Stimulated activated CD4-positive, alpha-beta T cell treated with anti-CD3 and anti-CD28 coated beads, Interleukin-1b, Interleukin-23, amount 100 ng/mL, for 1 hour (primary cell): ENCODE data around the gene PRRT1.
A peak's percentile ranks its signal among the peaks of the same experiment; 100 is the strongest.
"Not testable (repeated sequence)": the region's sequence is repeated elsewhere in the genome, so short reads cannot be mapped to it uniquely, and the experiment has no call there.

Experiments used
- DNase-seq, 2 donors: peaks; one replicate each; pipeline ENCODE4 v3.0.0-alpha.2; 2020; ENCODE audit warnings: low read depth in 2 of 2

Gene PRRT1

GRCh38 chr6:32188381-32189068, 36.8 kb upstream of the PRRT1 start:
- DNase-seq: no peak

DNA sequence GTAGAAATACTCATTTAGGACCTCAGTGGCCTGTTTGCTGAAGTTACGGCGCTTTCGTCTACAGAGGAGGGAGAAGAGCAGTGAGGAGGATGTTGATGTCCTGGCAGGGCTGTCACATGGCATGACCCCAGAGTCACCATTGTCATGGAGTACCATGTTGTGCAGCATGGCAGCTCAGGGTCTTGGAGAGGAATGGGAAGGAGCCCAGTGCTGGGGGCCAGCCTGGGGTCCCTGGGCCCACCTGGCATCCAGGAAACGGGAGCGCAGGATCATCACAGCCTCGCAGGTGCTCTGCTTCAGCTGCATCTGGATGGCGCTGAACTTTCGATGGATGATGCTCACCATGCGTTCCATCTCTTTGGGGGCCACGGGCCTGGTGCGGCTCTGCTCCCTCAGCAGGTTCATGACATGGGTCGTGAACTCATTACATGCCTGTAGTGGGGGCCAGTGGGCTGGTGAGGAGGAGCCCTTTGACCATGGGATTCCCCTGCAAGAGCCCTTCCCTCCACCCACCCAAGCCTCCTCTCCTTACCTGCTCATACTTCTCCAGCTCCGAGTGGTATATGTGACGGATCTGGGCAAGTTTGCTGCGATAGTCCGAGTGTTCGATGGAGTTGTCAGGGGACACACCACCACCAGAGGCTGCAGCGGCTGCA, 36.1 kb upstream of the PRRT1 start:
- DNase-seq: not testable (repeated sequence)

DNA sequence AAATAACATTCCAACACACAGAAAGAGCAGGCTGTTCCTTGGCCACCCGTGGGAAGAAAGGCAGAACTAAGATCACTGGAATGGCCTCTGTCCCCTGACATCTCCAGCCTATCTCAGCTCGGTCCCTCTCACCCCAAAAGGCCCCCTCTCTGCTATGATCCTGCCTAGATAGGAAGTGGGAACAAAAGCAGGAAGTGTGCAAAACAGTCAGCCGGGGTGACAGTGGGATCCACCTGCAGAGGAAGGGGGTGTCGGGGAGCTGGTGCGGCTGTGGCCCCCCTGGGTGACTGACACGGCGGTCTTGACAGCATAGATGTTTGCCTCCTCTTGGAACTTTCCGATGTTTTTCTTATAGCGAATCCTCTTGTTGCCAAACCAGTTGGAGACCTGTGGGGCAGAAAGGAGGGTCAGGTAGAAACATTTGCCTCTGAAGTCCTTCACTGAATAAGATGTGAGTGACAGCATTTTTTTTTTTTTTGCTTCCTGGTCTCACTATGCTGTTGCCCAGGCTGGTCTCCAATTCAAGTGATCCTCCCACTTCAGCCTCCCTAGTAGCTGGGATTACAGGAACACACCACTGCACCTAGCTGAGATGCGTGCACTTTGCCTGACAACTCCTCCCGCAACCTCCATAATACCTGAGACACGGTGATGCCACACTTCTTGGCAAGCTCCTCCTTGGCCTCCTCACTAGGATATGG, 35.4 kb upstream of the PRRT1 start:
- no peak for DNase-seq

DNA sequence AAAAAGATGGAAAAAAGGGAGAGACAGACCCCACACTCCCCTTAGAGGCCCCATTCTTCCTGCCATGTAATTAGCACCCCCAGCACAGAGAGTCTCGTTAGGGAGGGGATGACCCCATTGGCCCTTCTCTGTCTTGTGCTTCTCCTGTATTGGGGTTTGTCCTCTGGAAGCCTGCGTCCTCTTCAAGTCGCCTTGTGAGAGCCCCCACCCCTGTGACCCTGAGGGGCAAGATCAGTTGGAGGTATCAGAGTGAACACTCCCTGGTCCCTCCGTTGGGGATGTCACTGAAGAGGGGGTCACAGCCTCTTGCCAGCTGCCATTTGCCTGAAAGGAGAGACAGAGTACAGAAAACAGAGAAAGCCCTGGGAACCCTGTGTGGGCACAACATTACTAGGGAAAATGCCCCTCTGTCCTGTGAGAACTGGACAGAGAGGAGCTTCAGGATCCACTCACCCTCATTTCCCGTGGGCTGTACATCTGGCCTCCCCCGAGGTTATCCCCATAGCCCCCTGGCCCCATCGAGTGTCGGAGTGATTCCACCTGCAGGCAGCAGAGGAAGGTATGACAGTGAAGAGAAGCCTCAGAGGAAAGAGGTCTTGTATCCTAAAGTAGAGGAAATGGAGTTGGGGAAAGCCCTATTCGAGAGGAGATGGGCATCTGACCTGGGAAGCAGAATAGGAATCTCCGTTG, 34.6 kb upstream of the PRRT1 start:
- not testable (repeated sequence) for DNase-seq

- not testable (repeated sequence) for DNase-seq
These were observed 34.0 kb upstream of the PRRT1 start for GRCh38 chr6:32185681-32186131.

DNA sequence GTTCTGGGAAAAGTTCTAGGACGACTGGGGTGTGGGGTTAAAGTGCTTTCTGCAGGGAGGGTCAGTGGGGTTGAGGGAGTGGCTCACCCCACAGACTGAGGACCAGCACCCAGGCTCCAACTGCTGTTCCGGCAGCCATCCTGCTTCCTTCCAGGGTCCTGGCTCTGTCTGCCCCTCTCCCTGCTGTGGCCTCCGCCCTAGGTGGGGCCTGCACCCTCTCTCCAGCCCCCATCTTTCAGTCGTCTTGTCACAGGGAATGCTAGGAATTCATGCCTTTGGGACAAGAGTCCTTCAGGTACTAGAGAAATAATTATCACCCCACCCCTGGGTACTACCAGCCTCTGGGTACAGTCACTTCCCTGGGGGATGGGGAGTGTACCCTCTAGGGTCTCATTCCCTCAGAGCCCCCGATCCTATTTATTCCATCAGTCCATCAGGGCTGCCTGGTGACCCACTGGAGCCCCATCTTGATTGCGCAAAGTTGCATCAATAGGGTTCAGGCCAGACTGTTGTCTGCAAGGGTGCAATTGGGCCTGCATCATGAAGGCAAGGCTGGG, 32.4 kb upstream of the PRRT1 start, which contains the start of gene AGER:
Gene AGER (minus strand): TSS at position 170 of the 557 bp plus-strand sequence. CDS start 31 bp downstream, at position 139.
- DNase-seq: no peak

GRCh38 chr6:32183483-32184083, 31.8 kb upstream of the PRRT1 start:
- no peak for DNase-seq

DNA sequence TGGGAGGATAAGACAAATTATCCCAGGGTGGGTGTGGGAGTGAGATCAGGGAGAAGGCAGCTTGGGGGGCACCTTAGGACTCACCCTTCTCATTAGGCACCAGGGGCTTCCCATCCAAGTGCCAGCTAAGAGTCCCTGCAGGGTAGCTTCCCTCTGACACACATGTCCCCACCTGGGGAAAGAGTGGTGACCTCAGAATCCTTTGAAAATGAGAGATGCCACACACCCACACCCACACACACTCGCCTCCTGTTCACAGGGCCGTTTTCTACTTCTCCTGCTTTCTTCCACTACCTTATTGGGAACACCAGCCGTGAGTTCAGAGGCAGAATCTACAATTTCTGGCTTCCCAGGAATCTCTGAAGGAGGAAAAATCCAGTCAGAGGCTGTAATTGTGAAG, 31.3 kb upstream of the PRRT1 start:
- no peak for DNase-seq

DNA sequence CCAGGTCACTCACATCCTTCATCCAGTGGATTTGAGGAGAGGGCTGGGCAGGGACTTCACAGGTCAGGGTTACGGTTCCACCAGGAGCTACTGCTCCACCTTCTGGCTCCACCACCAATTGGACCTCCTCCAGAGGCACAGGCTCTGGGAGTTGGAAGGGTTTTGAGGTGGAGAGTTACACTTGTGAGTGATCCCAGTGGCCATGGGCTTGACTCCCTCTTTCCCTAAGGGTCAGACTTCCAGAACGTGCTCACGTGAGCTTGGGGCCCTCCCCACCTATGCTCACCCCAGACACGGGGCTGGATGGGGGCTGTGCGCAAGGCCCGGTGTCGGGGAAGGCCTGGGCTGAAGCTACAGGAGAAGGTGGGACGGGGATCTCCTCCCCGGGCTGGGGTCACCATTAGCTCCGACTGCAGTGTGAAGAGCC, 30.8 kb upstream of the PRRT1 start:
- no peak for DNase-seq

- no peak for DNase-seq
These were observed 30.3 kb upstream of the PRRT1 start for GRCh38 chr6:32181915-32182529.

DNA sequence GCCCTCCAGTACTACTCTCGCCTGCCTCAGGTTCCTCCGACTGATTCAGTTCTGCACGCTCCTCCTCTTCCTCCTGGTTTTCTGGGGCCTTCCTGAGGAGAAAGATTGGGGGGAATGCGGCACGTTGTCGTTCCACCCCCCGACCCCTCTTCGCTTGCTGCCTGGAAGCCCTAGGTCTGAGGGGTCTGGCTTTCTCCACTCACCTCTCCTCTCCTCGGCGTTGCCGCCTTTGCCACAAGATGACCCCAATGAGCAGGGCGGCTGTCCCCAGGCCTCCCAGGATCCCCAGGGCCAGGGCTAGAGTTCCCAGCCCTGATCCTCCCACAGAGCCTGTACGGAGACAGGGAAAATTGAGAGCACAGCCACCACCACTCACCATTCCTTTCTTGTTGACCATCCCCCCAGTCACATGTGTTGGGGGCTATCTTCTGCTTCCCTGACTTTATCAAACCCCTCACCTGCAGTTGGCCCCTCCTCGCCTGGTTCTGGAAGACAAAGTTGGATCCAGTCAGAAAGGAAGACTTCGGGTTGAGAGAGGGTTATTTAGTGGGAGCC, 29.5 kb upstream of the PRRT1 start:
- DNase-seq: no peak

DNA sequence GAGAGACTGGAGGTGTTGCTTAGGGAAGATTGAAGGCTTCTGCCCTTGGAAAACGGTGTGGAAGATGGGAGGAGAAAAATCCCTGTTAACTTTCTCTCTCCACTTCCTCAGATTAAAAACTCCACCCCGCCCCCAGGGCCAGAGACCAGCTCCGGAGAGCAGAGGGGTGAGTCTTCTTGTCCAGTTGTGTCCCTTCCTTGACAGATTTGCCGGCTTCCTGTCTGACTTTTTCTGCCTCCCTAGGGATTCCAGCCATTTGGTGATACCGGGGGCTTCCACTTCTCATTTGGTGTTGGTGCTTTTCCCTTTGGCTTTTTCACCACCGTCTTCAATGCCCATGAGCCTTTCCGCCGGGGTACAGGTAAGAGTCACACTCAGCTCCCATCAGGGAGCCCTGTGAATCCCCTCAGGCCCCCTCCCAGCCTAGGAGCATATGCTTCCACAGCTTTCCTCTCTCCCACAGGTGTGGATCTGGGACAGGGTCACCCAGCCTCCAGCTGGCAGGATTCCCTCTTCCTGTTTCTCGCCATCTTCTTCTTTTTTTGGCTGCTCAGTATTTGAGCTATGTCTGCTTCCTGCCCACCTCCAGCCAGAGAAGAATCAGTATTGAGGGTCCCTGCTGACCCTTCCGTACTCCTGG, 28.1 kb upstream of the PRRT1 start:
- no peak for DNase-seq

DNA sequence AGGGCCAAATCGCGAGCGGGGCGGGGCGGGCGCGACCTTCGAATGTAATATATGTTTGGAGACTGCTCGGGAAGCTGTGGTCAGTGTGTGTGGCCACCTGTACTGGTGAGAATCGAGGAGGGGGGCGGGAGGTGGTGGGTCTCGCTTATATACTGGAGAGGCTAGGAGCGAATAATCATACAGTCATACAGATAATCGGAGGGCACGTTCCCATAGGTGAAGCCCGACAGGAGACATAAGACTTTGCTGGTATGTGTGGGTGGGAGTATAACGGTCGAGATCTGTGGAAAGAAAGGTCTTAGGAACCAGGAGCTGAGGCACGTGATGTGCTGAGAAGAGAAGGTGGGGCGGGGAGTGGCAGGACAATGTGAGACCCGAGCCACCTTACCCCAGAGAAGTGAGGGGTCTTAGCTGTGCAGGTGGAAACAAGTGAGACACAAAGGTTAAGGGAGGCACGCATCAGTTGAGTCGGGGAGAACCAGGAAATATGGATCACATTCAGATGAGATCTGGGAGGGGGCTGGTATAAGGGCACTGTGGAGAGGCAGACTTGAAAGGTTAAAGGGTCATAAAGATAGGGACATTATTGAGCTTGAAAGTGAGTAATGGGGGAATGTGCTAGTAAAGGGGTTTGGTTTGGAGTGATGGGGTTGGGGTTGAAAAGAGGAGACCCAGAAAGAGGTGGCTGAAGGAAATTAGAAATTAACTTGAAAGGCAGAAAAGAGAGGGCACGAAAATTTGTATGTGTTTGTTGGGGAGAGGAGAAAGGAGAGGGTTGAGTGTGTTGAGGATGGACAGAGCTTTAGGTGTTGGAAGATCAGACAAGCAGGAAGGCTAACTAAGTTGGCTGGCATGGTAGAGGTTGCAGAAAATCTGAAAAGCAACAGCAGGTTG, 27.1 kb upstream of the PRRT1 start:
- DNase-seq: no peak

DNA sequence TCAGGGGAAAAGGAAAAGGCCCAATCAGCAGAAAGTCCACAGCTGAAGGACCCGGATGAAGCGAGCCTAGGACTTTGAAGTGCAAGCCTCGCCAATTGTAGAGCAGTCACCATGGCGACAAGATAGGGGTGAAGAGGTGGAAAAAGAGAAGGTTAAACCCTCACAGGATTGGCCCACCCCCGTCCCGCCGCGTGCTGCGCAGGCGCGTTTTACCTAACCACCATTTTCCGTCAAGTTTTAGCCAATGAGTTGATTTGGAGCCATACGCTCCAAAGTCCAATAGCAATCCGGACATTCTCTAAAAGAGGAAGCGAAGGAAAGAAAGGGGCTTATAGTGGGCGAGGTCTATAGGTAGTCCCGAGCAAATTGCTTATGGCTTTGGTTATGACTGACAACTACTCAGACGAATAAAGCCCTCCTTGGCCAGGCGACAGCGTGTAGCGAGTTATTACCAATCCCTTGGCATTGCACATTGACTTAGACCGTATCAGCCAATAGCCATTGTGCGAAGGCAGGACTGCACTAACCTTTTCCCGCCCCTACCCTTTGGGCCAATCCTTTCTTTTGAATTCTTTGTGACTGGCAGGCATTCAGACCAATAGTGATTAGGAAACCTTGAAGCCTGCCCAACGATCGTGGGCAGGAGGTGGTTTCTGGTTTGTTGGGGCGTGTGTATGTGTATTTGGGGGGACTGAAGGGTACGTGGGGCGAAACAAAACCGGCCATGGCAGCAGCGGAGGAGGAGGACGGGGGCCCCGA, 26.2 kb upstream of the PRRT1 start, which contains the start of gene RNF5:
Gene RNF5 (plus strand): TSS at position 618 of the 759 bp plus-strand sequence. CDS start 107 bp downstream, at position 725.
- peak; percentile 70 to 89 for DNase-seq

- no peak for DNase-seq
These were observed 25.5 kb upstream of the PRRT1 start for GRCh38 chr6:32177183-32177787.

GRCh38 chr6:32176476-32177182, 24.9 kb upstream of the PRRT1 start:
- no peak for DNase-seq
